ENCODE results near the gene RASA3.

DNA sequence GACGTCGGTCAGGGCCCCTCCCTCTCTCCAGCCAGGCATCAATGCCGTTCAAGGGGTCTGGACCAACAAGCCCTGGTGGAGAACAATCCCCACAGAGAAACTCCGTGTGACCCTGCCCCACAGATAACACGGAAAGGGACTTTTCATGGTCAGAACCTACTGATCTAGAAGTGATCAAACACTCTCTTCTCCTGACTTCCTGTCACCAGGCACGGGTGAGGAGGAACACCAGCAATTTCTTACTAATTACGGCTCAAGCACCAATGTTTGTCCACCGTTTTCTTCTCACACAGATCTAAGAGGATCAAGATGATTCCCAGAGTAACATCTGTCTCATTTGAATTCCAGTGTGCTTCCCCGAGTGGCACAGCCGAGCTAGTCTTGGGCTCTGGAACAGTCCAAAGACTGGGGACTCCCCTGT lies 11.8 kb downstream of the RASA3 start:
- TF ChIP-seq ZNF274 (IDR thresholded peaks at IDR 0.05; ENCODE audit: low read depth, low read length) (no peak), YY1 (IDR thresholded peaks at IDR 0.05; ENCODE audit: insufficient read depth, insufficient read length) (no peak), SUZ12 (IDR thresholded peaks at IDR 0.05; ENCODE audit: extremely low read depth, insufficient read depth, insufficient read length) (no peak)

Measured in NT2/D1 (cell line).